GM21515 (cell line): ENCODE results near the gene PPP1CC.
"Not testable (repeated sequence)": the region's sequence is repeated elsewhere in the genome, so short reads cannot be mapped to it uniquely, and the experiment has no call there.

Experiments used
- ATAC-seq: cut with Tn5 transposase; IDR thresholded peaks from one replicate; pipeline ENCODE4 v1.9.1; 2021; ENCODE audit not compliant: unreplicated experiment

Gene PPP1CC

GRCh38 chr12:110726708-110727369, 15.9 kb downstream of the PPP1CC start:
- no peak for ATAC-seq

GRCh38 chr12:110726028-110726427, 16.7 kb downstream of the PPP1CC start:
- no peak for ATAC-seq

- no peak for ATAC-seq
Observed at GRCh38 chr12:110725267-110725666, 17.4 kb downstream of the PPP1CC start.

GRCh38 chr12:110722892-110723291, 19.8 kb downstream of the PPP1CC start:
- ATAC-seq, result not testable (repeated sequence)

- ATAC-seq, result no peak
Observed at GRCh38 chr12:110721570-110721969, 21.1 kb downstream of the PPP1CC start.

- no peak for ATAC-seq
Observed at GRCh38 chr12:110720516-110720915, 22.2 kb downstream of the PPP1CC start.

- ATAC-seq, result no peak
Observed at GRCh38 chr12:110718222-110718908, 24.3 kb downstream of the PPP1CC start.

- ATAC-seq, result no peak
Observed at GRCh38 chr12:110717037-110717436, 25.7 kb downstream of the PPP1CC start.

- no peak for ATAC-seq
Observed at GRCh38 chr12:110708917-110709316, 33.8 kb downstream of the PPP1CC start.

GRCh38 chr12:110705309-110705708, 37.4 kb downstream of the PPP1CC start:
- no peak for ATAC-seq

- no peak for ATAC-seq
Observed at GRCh38 chr12:110704750-110705149, 37.9 kb downstream of the PPP1CC start.

GRCh38 chr12:110704231-110704630, 38.5 kb downstream of the PPP1CC start:
- ATAC-seq, result no peak

GRCh38 chr12:110702081-110702480, 40.6 kb downstream of the PPP1CC start:
- ATAC-seq, result no peak

GRCh38 chr12:110699591-110700445, 42.9 kb downstream of the PPP1CC start:
- ATAC-seq, result no peak

GRCh38 chr12:110698171-110698902, 44.4 kb downstream of the PPP1CC start:
- ATAC-seq, result peak; percentile 81

GRCh38 chr12:110697236-110697635, 45.5 kb downstream of the PPP1CC start:
- no peak for ATAC-seq

- no peak for ATAC-seq
Observed at GRCh38 chr12:110696283-110696682, 46.4 kb downstream of the PPP1CC start.

GRCh38 chr12:110694330-110694901, 48.3 kb downstream of the PPP1CC start:
- no peak for ATAC-seq

- ATAC-seq, result no peak
Observed at GRCh38 chr12:110693731-110694130, 49.0 kb downstream of the PPP1CC start.

- ATAC-seq, result no peak
Observed at GRCh38 chr12:110690127-110690430, 52.6 kb downstream of the PPP1CC start.
